ENCODE results near the gene ZDHHC24.

ZDHHC24 gene

DNA sequence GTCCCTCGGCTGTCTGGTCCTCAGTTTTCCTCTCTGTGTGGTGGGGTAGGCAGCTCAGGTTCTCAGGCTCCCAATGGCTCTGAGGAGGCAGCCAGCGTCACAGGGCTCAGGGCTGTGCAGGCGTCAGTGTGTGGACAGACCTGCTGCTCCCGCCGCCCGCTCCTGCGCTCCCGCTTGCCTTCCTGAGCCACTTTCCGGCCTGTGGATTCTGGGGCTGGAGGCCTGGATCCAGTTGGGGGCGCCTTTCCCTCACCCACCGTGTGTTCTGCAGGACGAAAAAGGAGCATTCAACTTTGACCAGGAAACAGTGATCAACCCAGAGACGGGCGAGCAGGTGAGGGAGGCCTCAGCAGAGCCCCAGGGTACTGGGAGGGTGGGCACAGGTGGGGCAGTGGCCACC is 50.9 kb downstream of the ZDHHC24 start:
- no peak for DNase-seq (ENCODE audit: low read depth)

DNA sequence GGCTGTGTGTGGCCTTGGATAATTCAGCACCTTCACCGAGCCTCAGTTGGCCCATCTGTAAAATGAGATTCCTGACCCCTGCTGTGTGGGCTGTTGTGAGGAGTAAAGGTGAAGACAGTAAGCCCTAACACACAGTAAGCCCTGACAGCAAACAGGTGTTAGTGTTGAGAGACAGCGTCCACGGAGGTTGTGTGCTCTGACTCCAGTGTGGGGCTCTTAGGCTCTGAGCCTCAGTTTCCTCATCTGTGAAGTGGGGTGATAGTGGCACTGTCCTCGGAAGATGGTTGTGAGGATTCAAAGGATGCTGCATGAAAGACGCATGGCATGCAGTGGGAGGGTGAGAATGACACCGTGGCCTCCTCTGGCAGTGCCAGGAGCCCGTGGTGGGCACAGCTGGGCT is 51.4 kb downstream of the ZDHHC24 start:
- DNase-seq (ENCODE audit: low read depth): no peak

DNA sequence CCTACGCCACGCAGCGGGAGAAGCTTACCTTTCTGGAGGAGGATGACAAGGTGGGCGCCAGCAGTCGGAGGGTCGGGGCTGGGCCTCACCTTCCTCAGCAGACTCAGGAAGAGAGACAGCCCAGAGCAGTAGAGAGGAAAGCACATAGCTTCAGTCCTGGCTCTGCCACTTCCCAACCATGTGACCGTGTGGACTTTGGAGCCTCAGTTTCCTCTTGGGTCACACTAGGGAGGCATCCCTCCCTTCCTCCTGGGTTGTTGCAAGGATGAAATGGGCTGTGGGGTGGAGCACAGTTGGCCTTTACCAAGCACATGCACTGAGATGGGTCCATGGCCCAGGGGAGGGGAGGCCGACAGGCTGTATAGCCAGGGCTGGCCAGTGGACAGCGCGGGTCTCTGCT is 52.7 kb downstream of the ZDHHC24 start:
- no peak for DNase-seq (ENCODE audit: low read depth)

DNA sequence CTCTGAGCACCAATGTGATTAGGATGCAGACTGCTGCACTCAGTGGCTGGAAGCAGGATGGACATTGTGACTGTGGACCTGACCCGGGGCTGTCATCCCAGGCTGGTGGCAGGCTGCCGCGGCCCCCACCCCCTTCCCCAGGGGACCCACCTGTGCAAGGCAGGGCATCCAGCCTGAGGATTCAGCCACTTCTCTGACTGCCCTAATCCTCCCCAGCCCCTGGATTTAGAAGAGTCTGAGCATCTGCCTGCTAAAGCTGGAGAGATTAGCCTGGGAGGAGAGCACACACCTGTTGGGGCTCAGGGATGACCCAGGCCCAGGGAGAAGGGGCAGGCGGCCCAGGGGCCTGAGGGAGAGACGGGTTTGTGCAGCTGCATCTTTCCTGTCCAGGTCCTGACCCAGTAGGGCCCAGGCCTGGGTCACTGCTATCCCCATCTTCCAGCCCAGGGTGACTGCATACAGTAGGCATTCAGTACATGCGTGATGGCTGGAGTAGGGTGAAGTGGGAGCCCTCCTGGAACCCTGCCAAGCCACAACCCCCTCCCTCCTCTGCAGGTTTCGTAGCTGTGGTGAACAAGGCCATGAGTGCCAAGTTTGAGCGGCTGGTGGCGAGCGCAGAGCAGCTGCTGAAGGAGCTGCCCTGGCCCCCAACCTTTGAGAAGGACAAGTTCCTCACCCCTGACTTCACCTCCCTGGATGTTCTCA is 53.5 kb downstream of the ZDHHC24 start:
- no peak for DNase-seq (ENCODE audit: low read depth)

DNA sequence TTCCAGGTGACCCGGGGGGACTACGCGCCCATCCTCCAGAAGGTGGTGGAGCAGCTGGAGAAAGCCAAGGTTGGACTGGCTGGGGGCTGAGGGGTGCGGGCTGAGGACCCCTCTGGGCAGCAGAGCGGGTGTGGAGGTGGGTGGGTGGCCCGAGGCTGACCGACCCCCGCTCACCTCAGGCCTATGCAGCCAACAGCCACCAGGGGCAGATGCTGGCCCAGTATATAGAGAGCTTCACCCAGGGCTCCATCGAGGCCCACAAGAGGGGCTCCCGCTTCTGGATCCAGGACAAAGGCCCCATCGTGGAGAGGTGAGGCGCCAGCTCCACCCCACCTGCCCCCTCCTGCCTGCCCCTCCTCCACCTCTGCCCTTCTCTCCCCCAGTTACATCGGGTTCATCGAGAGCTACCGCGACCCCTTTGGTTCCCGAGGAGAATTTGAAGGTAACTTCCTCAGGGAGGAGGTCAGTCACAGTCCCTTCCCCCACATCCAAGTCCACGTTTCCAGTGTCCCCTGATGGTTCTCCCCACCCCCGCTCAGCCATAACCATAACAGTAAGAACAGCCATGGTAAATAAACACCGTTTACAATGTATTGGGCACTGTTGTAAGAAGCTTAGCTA is 54.4 kb downstream of the ZDHHC24 start:
- no peak for DNase-seq (ENCODE audit: low read depth)

DNA sequence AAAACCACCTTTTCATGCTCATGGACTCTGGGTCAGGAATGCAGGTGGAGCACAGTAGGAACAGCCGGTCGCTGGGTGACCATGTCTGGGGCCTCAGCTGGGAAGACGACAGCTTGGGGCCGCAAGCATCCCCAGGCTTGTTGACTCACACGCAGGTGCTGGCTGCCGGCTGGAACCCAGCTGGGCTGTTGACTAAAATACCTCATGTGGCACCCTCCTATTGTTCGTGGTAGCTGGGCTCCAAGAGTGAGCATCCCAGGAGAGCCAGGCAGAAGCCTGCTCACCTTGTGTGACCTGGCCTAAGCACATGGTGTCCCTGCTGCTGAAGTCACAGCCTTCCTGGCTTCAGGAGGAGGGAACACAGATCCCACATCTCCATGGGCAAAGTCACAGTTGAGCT is 56.2 kb downstream of the ZDHHC24 start:
- no peak for DNase-seq (ENCODE audit: low read depth)

DNA sequence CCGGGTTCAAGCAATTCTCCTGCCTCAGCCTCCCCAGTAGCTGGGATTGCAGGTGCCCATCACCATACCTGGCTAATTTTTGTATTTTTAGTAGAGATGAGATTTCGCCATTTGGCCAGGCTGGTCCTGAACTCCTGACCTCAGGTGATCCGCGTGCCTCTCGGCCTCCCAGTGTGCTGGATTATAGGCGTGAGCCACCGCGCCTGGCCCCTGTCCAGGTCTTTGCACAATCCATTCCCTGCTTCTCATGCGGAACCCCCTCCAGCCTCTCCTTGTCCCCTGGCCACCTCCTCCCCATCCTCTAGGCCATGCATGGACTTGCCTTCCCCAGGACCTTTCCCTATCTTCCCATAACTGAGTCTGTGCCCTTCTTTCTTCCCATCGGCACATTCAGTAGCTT is 56.9 kb downstream of the ZDHHC24 start:
- DNase-seq (ENCODE audit: low read depth): no peak

DNA sequence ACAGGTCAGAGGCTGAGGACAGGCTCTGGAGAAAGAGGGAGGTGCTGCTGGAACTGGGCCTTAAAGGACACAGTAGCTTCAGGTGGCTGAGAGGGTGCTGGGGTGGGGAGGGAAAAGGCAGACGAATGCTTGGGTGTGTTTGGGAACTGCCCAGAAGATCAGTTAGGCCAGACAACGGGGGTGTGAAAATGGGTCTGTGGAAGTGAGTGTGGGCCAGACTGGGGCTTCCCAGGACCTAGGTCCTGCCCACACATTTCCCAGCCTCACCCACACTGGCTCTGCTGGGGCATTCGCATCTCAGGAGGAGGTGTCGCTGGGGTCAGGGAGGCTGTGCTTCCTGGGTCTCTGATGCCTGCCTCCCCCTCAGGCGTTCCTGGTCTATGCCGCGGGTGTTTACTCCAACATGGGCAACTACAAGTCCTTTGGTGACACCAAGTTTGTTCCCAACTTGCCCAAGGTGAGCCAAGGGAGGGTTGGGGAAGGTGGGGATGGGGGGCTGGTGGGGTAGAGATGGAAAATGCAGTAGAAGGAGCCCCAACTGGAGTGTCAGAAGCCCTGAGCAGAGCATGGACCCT is 61.0 kb downstream of the ZDHHC24 start:
- no peak for DNase-seq (ENCODE audit: low read depth)

DNA sequence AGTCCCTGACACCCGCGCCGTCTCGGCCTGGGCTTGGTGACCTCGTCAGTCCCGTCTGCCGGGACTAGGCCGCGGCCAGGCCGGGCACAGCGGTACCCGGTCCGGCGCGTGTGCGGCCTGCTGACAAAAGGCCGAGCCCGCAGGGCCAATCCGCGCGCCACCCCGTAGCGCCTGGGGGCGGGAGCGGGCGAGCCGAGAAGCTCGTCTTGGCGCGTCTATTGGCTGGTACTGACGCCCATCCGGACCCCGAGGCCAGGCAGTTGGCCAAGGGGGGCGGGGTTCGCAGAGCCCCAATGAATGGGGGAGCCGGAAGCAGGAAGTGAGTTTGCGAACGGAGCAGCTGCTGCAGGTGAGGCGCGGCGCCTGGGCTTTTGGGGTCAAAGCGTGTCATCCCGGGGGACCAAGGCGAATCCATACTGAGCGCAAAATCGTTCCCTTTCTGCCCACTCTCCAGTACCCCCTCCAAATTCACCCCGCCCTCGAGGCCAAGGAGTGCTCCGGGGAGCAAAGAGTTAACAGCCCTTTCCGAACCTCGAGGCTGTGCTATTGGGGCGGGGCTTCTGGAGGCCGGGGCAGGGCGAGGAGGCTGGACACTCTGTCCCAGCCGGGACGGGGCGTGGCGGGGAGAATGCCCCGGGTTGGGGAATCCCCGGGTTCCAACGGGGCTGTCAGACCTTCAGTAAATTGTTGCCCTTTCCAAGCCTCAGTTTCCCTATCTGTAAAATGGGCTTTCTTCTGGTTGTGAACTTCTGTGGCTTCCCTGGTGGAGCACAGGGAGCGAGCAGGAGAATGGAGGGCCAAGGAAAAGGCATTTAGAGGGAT is 65.5 kb downstream of the ZDHHC24 start, which contains the start of gene DPP3:
TSS of gene DPP3 (plus strand) at position 318 of the 822 bp plus-strand sequence. CDS start 1,767 bp downstream, outside the sequence.
- peak; percentile 97 for DNase-seq (ENCODE audit: low read depth)

DNA sequence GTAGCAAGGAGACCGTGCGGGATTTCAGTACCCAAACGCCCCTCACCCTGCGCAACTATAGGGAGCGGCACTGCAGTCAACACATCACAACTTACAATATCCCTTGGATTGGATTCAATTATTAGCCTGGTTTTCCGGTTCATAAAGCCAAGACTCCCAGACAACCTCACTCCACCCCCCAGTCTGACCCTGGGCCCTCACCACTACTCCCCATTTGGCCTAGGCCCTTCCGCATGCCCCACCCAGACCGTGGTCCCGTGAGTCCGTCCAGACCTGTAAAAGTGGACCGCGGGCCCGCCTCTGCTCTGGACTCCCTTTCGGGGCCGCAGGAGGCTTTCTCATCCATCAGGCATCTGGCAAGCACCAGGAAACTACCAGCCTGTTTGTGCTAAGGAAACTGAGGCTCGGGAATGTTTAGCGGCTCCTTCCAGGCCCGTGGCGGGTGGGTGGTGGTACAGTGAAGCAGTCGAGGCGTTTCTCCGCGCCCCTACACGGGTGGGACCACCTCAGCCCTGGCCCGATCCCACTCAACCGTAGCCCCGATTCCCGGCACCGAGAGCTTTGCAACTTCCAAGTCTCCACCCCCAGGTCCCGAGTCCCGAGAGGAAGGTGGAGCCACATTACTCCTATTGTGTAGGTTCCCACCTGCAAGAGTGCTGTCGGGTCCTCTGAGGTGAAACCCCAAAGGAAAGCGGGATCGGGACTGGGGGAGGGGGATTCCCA is 66.3 kb downstream of the ZDHHC24 start:
- no peak for DNase-seq (ENCODE audit: low read depth)

DNA sequence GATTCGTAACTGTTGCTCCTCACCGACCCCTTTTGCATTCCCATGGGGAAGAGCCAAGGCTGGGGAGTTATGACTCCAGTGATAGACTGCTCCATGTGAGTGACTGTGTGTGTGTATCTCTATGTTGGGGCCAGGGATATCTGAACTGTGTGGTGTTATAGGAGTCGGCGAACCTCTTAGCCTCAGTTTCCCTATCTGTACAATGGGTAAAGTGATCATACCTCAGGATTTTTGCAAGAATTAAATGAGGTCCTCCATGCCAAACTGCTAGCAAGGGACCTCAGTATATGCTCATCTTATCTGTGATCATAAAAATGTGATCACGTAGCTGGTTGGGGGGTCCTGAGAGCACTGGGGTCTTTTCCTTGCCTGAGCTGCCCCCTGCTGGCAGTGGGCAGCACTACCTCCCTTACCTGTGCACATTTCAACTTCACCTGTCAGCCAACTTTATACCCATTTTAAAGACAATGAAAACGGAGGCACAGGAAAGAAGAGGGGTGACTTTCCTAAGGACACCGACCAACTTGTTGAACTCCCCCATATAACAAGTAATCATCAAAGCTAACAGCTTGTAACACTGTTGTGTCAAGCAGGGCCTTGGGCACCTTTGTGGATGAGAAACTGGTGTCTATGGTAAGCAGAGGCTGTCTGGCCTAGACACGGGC is 67.0 kb downstream of the ZDHHC24 start:
- peak; percentile 36 for DNase-seq (ENCODE audit: low read depth)

DNA sequence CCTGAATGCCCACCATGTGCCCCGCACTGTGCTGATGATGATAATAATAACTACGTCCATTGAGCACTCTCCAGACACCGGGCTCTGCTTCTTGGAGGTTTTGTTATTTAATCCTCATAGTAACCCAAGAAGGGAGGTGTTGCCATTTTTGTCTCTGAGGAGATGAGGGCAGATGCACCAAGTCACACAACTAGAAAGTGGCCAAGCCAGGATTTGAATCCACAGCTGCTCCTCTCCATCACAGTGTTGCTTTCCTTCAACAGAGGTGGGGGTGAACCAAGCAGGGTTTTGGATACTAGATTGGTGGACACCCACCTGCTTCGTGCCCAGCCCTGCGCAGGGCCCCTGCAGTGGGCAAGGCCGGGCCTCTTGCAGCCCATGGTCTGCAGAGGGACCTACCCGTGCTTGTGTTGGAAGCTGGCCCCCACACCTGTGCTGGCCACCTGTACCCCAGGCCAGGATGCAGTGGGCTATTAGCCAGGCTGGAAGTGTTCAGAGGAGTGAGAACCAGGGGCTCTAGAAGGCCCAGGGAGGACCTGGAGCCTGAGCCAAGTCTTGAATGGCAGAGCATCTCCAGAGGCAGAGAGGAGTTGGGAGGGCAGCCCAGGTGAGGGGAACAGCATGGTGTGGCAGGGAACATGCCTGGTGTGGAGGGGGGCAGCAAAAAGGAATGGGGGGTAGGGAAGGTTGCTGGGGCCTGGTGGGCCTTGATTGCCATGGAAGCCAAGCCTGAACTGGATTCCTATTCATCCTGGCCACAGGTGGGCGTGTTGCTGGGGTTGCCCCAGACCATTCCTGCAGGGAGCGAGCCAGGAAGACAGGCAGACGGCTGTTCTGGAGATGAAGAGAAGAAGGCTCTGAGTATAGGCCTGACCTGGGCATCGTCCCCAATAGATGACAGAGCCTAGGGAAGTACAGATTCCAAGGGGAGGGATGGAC is 68.3 kb downstream of the ZDHHC24 start:
- no peak for DNase-seq (ENCODE audit: low read depth)

DNA sequence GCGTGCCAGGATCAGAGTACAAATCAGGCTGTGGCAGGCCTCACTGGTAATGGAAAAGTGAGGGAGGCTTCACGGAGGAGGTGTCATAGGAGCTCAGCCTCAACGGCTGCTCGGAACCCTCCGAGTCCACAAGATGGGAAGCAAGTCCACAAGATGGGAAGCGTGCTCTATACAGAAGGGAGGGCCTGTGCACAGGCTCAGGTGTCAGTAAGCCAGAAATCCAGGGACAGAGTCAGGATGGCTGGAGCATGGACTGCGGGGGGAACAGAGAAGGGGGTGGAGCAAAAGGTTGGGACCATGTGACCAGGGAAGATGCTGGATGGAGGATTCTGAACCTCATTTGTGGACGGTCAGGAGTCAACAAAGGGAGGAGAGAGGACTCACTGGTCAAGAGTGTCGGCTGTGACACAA is 69.0 kb downstream of the ZDHHC24 start:
- DNase-seq (ENCODE audit: low read depth): no peak

DNA sequence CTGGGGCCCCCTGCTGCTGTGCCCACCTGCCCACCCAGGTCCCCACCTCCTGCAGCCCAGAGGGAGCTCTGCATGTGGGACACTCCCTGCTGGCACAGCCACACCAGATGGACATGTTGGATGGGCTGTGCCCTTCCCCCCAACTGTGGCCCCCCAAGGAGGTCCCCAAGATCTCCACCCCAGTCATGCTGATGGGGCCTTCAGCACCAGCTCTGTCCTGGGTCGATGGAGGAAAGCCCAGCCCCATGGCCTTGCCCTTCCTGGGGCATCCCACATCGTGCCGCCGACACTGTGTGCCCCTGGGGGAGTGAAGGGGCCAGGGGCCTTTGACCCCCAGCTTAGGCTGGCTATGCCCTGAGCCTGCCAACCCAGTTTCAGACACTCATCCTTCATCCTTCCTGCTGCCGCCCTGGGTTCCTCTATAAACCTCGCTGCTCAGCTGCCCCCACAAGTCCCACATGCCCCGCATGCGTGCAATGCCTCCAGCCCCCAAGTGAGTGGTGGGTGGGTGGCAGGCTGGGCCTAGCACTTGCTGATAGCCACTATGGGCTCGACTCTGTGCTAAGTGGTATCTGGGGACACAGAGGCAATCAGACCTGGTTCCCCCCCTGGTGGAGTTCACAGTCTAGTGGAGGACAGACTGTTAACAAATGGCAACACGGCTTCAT is 69.5 kb downstream of the ZDHHC24 start:
- no peak for DNase-seq (ENCODE audit: low read depth)

DNA sequence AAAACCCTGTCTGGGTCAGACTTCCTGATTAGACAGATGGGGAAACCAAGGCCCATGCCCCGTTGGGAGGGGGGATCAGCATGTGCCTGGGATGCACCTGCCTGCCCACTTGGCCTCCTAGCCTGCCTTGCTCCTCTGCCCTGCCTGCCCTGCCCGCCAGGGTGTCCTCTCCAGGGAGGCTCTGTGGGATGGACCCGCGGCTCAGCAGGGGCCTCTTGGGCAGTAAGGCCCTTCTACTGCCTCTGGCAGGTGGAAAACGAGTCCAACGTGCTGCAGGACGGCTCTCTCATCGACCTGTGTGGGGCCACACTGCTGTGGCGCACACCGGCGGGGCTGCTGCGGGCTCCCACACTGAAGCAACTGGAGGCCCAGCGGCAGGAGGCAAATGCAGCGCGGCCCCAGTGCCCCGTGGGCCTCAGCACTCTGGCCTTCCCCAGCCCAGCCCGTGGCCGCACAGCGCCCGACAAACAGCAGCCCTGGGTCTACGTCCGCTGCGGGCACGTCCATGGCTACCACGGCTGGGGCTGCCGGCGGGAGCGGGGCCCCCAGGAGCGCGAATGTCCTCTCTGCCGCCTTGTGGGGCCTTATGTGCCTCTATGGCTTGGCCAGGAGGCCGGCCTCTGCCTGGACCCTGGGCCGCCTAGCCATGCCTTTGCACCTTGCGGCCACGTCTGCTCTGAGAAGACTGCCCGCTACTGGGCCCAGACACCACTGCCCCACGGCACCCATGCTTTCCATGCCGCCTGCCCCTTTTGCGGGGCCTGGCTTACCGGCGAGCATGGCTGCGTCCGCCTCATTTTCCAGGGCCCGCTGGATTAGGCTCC is 70.3 kb downstream of the ZDHHC24 start:
- DNase-seq (ENCODE audit: low read depth): no peak

DNA sequence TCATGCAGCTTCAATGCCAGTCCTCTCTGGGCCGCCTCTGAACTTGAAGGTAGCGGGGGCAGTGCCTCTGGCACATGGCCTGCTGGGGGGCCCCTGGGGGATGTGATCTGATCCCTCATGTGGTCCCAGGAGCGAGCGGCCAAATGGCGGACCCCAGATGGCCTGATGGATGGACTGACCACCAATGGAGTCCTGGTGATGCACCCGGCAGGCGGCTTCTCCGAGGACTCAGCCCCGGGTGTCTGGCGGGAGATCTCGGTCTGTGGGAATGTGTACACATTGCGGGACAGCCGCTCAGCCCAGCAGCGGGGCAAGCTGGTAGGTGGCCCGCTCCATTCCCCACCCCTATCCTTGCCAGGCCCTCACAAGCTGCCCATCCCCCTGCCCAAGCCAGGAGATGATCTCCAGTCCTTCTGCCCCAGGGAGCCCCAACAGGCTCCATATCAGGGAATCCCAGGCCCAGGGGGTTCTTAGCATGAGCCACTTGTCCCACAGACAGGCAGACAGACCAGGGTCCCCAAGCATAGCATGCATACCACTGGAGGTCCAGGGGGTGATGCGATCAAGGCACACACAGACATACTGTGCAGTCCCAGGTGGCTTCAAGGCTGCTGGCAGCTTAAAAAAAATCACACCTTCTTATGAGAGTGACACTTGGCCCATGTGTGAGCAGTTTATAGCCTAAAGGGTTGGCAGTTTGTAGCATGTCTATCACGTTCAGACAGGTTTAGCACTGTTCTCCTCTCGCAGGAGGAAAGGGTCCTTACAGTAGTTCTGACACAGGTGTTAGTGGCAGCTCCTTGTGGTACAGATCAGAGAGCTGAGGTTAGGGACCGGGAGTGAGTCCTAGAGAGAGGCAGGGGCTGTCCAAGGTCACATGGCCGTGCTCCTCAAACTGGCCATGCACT is 72.0 kb downstream of the ZDHHC24 start:
- DNase-seq (ENCODE audit: low read depth): no peak

DNA sequence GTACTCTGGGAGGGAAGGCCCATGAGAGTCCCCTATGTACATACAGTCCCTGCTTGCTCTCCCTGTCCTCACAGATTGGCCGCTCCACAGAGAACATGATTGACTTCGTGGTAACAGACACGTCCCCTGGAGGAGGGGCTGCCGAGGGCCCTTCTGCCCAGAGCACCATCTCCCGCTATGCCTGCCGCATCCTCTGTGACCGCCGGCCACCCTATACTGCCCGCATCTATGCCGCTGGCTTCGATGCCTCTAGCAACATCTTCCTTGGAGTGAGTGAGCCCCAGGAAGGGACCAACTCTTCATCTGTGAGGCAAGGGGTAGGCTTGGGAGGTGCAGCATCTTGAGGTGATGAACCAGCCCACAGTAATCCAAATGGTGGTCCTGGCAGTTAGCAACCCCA is 72.7 kb downstream of the ZDHHC24 start:
- no peak for DNase-seq (ENCODE audit: low read depth)

DNA sequence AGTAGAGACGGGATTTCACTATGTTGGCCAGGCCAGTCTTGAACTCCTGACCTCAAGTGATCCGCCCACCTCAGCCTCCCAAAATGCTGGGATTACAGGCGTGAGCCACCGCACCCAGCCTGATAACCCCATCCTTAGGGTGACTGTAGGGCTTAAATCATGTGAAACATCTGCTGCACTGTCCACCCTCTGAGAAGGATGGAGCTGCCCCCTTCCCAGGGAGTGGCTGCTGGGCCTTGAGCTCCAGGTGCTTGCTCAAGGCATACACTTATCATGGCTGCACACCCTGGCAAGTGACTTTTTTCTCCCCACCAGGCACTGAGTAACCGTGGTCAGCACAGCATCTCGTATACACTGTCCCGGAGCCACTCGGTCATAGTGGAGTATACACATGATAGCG is 73.8 kb downstream of the ZDHHC24 start:
- DNase-seq (ENCODE audit: low read depth): no peak
